ENCODE data around the gene CHMP4B. TPM values are rescaled to one million over a fixed set of nuclear protein-coding genes. Genes with fewer than 3 reads are reported as not detected.

Gene CHMP4B
- total RNA-seq, 3 donors from 2014 or later (not counting 1 experiment from before 2014, with no cell fraction given): 63.7 to 74.0 (median 70.0) TPM

GRCh38 chr20:33829636-33830035 lies 18.5 kb downstream of the CHMP4B start:
- DNase-seq: no peak
- H3K4me1 Mint-ChIP-seq: peaks cover 77 to 87% of the 10 kb centered on the region in 2 donors
- intact Hi-C loops (cut with micrococcal nuclease): no loop called here
- H3K36me3 Mint-ChIP-seq: no peaks in the 10 kb centered on the region
- no peak overlapping the region for H3K4me3 Mint-ChIP-seq
- WGBS (ENCODE audit: insufficient coverage): 100% methylated on average over 2 of the region's 3 CpGs
- Histone ChIP-seq H3K4me1 (ENCODE audit: control insufficient read depth, insufficient read depth, low read length) (peaks cover 10% of the 10 kb centered on the region), H3K27me3 (ENCODE audit: control insufficient read depth, insufficient read depth, low read length) (no peaks in the 10 kb centered on the region), H3K27ac (ENCODE audit: low read length) (no peak overlapping the region), H3K36me3 (ENCODE audit: control insufficient read depth, insufficient read depth, low read length) (no peaks in the 10 kb centered on the region), H3K9me3 (ENCODE audit: control insufficient read depth, insufficient read depth, low read length) (no peaks in the 10 kb centered on the region), H3K4me3 (ENCODE audit: low read length) (no peak overlapping the region)
- H3K9me3 Mint-ChIP-seq: no peaks in the 10 kb centered on the region
- no peak for TF ChIP-seq CTCF (IDR thresholded peaks at IDR 0.05)
- no peak for ATAC-seq
- H3K27me3 Mint-ChIP-seq (ENCODE audit: low read depth in 2 of 2): no peaks in the 10 kb centered on the region
- H3K27ac Mint-ChIP-seq: peak overlapping the region; percentile 12 to 33

- Histone ChIP-seq H3K27me3 (ENCODE audit: control insufficient read depth, insufficient read depth, low read length) (no peaks in the 10 kb centered on the region), H3K4me3 (ENCODE audit: low read length) (no peak overlapping the region), H3K36me3 (ENCODE audit: control insufficient read depth, insufficient read depth, low read length) (no peaks in the 10 kb centered on the region), H3K9me3 (ENCODE audit: control insufficient read depth, insufficient read depth, low read length) (no peaks in the 10 kb centered on the region), H3K4me1 (ENCODE audit: control insufficient read depth, insufficient read depth, low read length) (peaks cover 10% of the 10 kb centered on the region), H3K27ac (ENCODE audit: low read length) (no peak overlapping the region)
- no peak overlapping the region for H3K4me3 Mint-ChIP-seq
- ATAC-seq: no peak
- intact Hi-C loops (cut with micrococcal nuclease): no loop called here
- WGBS (ENCODE audit: insufficient coverage): 96% methylated on average over 4 of the region's 4 CpGs
- H3K4me1 Mint-ChIP-seq: peaks cover 74 to 84% of the 10 kb centered on the region in 2 donors
- peak overlapping the region; percentile 12 to 33 for H3K27ac Mint-ChIP-seq
- DNase-seq: no peak
- TF ChIP-seq CTCF (IDR thresholded peaks at IDR 0.05): no peak
- no peaks in the 10 kb centered on the region for H3K27me3 Mint-ChIP-seq (ENCODE audit: low read depth in 2 of 2)
- peaks cover 5% of the 10 kb centered on the region for H3K36me3 Mint-ChIP-seq
- no peaks in the 10 kb centered on the region for H3K9me3 Mint-ChIP-seq
Measured at GRCh38 chr20:33830371-33830770, 19.2 kb downstream of the CHMP4B start.

DNA sequence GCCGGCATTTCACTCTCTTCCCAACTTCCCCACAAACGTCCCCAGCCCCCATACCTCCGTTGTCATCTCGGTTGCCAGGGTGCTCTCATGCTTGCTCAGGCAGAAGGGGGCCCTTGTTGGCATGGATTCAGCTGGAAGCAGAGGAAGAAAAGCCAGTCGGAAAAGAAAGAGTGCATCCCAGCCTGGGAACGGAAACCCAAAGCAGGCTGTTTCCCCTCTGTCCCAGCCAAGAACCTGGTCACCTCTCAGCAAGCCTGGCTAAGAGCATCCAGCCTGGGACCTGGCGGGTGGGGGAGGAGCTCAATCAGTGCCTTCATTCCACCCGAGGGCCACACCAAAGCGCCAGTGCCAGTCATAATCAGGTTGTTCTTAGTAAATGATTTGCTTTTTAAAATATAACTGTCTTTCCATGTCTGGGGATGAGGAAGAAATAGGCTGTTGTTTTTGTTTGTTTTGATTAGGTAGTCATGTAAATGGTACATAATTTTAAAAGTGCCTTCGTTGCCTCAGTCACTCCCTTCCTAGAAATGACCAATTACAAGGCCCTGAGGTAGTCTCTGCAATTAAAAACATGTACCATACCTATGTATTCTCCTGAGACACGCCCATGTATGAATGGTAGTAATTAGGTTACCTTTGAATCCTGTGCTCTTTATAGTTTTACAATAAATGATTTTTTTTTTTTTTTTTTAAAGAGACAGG lies 21.1 kb downstream of the CHMP4B start:
- no peak for DNase-seq
- Mint-ChIP-seq H3K9me3 (no peaks in the 10 kb centered on the region), H3K4me1 (peaks cover 74 to 81% of the 10 kb centered on the region in 2 donors), H3K27ac (no peak overlapping the region), H3K36me3 (peaks cover 6% of the 10 kb centered on the region), H3K27me3 (ENCODE audit: low read depth in 2 of 2) (no peaks in the 10 kb centered on the region), H3K4me3 (no peak overlapping the region)
- TF ChIP-seq CTCF (IDR thresholded peaks at IDR 0.05): no peak
- Histone ChIP-seq H3K9me3 (ENCODE audit: control insufficient read depth, insufficient read depth, low read length) (no peaks in the 10 kb centered on the region), H3K4me1 (ENCODE audit: control insufficient read depth, insufficient read depth, low read length) (peaks cover 14% of the 10 kb centered on the region), H3K27me3 (ENCODE audit: control insufficient read depth, insufficient read depth, low read length) (no peaks in the 10 kb centered on the region), H3K4me3 (ENCODE audit: low read length) (no peak overlapping the region), H3K27ac (ENCODE audit: low read length) (no peak overlapping the region), H3K36me3 (ENCODE audit: control insufficient read depth, insufficient read depth, low read length) (peaks cover 3% of the 10 kb centered on the region)
- intact Hi-C loops (cut with micrococcal nuclease): no loop called here
- ATAC-seq: no peak
- WGBS (ENCODE audit: insufficient coverage): 94% methylated on average over 9 of the region's 11 CpGs

DNA sequence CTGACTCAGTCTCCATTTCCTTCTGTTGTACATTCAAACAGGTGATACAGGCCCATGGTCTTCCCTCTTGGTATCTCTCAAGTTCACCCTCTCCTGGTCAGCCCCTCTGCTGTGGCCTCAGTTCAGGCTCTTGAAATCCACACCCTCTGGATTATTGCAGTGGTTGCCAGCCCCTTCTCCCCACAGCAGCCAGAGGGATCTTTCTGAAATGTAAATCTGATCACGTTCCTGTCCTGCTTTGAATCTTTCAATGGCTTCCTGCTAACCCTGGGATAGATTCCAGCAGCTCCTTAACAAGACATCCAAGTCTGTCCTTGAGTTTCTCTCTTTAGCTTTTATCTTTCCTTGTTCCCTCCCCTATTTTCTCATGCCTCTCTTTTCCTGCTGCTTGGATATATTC lies 22.2 kb downstream of the CHMP4B start:
- peaks cover 6% of the 10 kb centered on the region for H3K36me3 Mint-ChIP-seq
- no peaks in the 10 kb centered on the region for H3K27me3 Mint-ChIP-seq (ENCODE audit: low read depth in 2 of 2)
- DNase-seq: no peak
- peak overlapping the region; percentile 6 to 16 for H3K27ac Mint-ChIP-seq
- H3K4me1 Mint-ChIP-seq: peaks cover 72 to 81% of the 10 kb centered on the region in 2 donors
- peaks cover 17% of the 10 kb centered on the region for H3K4me1 ChIP-seq (ENCODE audit: control insufficient read depth, insufficient read depth, low read length)
- 84% methylated on average over 1 of the region's 1 CpG for WGBS (ENCODE audit: insufficient coverage)
- no peak overlapping the region for H3K4me3 ChIP-seq (ENCODE audit: low read length)
- intact Hi-C loops (cut with micrococcal nuclease): no loop called here
- no peak overlapping the region for H3K4me3 Mint-ChIP-seq
- no peak for TF ChIP-seq CTCF (IDR thresholded peaks at IDR 0.05)
- no peak for ATAC-seq
- peaks cover 3% of the 10 kb centered on the region for H3K36me3 ChIP-seq (ENCODE audit: control insufficient read depth, insufficient read depth, low read length)
- no peaks in the 10 kb centered on the region for H3K27me3 ChIP-seq (ENCODE audit: control insufficient read depth, insufficient read depth, low read length)
- H3K27ac ChIP-seq (ENCODE audit: low read length): no peak overlapping the region
- no peaks in the 10 kb centered on the region for H3K9me3 Mint-ChIP-seq
- no peaks in the 10 kb centered on the region for H3K9me3 ChIP-seq (ENCODE audit: control insufficient read depth, insufficient read depth, low read length)
